Upper lobe of left lung (tissue), 4 donors: Measurements from ENCODE around the gene RD3L.

Experiments
- EP300 ChIP-seq, 4 donors: sonication (generic); formaldehyde crosslinking; IDR thresholded peaks; one replicate each; pipeline ENCODE4 v1.5.1; 2017; ENCODE audit warnings: antibody characterized with exemption in 4 of 4, control low read depth in 2 of 4
- POLR2A ChIP-seq, 4 donors: fragments of 450-650 bp; IDR thresholded peaks; one replicate each; pipeline ENCODE4 v1.5.1; 2016 to 2017; ENCODE audit warnings: antibody characterized with exemption in 4 of 4, mild to moderate bottlenecking in 2 of 4
- POLR2AphosphoS5 ChIP-seq, 2 donors: sonication (generic); formaldehyde crosslinking; IDR thresholded peaks; one replicate each; pipeline ENCODE4 v1.5.1; 2017; ENCODE audit warnings: antibody characterized with exemption in 2 of 2
- TF ChIP-seq, protein P1 (sequence below), 6 experiments: fragments of 450-650 bp in 4 of 6; fragments of 200-600 bp in 2 of 6; sonication (generic) in 2 of 6; IDR thresholded peaks; one replicate each; pipeline ENCODE4 v1.5.1; 2016 to 2019; ENCODE audit warnings: antibody characterized with exemption in 6 of 6

DNA sequence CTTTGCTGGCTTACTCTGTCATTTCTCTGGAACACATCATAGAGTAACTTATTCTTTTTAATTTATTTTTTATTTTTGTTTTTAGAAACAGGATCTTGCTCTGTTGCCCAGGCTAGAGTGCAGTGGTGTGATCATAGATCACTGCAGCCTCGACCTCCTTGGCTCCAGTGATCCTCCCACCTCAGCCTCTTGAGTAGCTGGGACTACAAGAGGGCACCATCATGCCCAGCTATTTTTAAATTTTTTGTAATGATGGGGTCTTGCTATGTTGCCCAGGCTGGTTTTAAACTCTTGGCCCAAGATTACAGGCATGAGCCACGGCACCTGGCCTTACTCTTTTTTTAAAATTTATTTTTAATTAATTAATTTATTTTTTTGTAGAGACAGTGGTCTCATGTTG lies 32.2 kb upstream of the RD3L start:
- TF ChIP-seq, protein P1, sequence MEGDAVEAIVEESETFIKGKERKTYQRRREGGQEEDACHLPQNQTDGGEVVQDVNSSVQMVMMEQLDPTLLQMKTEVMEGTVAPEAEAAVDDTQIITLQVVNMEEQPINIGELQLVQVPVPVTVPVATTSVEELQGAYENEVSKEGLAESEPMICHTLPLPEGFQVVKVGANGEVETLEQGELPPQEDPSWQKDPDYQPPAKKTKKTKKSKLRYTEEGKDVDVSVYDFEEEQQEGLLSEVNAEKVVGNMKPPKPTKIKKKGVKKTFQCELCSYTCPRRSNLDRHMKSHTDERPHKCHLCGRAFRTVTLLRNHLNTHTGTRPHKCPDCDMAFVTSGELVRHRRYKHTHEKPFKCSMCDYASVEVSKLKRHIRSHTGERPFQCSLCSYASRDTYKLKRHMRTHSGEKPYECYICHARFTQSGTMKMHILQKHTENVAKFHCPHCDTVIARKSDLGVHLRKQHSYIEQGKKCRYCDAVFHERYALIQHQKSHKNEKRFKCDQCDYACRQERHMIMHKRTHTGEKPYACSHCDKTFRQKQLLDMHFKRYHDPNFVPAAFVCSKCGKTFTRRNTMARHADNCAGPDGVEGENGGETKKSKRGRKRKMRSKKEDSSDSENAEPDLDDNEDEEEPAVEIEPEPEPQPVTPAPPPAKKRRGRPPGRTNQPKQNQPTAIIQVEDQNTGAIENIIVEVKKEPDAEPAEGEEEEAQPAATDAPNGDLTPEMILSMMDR (IDR thresholded peaks at IDR 0.05): no peak
- TF ChIP-seq POLR2A (IDR thresholded peaks at IDR 0.05): no peak
- TF ChIP-seq EP300 (IDR thresholded peaks at IDR 0.05): no peak
- TF ChIP-seq POLR2AphosphoS5 (IDR thresholded peaks at IDR 0.05): no peak
